GM19023 (cell line): ENCODE results near the gene SOX6.
"Not testable (repeated sequence)": the region's sequence is repeated elsewhere in the genome, so short reads cannot be mapped to it uniquely, and the experiment has no call there.

Source experiments
- ATAC-seq: cut with Tn5 transposase; IDR thresholded peaks from one replicate; pipeline ENCODE4 v1.9.1; 2021; ENCODE audit warnings: mild to moderate bottlenecking, moderate library complexity; ENCODE audit not compliant: unreplicated experiment

SOX6 gene

GRCh38 chr11:16110886-16111285 lies 245.5 kb downstream of the SOX6 start:
- no peak for ATAC-seq

- no peak for ATAC-seq
Measured at GRCh38 chr11:16099343-16099900, 256.9 kb downstream of the SOX6 start.

DNA sequence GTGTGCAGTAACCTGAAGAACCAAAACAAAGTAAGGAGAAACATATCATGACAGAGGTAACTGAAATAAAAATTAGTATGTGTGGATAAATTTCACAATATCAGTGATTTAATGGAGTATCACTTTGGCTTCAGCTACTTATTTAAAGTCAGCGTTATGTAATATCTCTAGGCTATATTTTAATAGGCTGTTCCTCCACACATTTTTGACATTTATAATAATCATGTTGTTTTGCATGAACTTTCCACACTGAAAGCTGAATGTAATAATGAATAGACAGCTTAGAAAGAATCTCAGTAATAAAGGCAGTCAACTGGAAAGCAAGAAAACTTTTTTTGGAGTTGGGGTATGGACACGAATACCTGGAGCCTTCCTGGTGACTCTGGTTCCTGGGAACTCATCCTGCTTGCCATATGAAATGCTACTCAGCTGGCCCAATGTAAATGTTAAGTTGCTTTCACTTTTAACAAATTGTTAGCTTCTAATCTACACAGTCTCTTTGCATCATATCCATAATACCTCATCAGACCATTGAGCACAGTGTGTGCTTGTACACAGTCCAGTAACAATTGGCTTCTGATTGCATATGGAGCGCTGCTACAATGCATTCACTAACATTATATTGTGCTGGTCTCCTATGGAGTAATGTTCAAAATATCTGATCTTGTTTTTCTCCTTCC lies 257.7 kb downstream of the SOX6 start:
- ATAC-seq: no peak

DNA sequence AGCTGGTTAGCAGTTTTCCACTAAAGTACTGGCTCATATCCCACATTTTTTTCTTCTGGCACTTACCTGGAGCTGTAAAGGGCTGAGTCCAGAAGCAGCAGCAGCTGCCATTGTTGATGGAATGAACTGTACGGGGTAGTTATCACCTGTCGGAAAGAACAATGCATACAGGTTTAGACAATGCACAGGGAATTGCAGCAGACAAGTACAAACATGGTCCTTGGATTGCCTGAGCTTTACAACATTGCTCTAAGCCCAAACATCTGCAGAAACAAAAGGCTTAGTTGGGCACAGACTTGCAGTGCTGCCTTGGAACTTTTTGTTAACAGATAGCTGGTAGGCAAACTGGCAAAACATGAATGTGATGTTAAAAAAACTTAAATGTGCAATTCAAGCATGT lies 258.8 kb downstream of the SOX6 start:
- ATAC-seq: no peak

- ATAC-seq: no peak
Measured at GRCh38 chr11:16096336-16096735, 260.0 kb downstream of the SOX6 start.

GRCh38 chr11:16095756-16096155 lies 260.6 kb downstream of the SOX6 start:
- no peak for ATAC-seq

GRCh38 chr11:16093889-16094653 lies 262.3 kb downstream of the SOX6 start:
- no peak for ATAC-seq

GRCh38 chr11:16091862-16092261 lies 264.5 kb downstream of the SOX6 start:
- ATAC-seq: no peak

- no peak for ATAC-seq
Measured at GRCh38 chr11:16089481-16089880, 266.9 kb downstream of the SOX6 start.

- no peak for ATAC-seq
Measured at GRCh38 chr11:16088774-16089173, 267.6 kb downstream of the SOX6 start.

DNA sequence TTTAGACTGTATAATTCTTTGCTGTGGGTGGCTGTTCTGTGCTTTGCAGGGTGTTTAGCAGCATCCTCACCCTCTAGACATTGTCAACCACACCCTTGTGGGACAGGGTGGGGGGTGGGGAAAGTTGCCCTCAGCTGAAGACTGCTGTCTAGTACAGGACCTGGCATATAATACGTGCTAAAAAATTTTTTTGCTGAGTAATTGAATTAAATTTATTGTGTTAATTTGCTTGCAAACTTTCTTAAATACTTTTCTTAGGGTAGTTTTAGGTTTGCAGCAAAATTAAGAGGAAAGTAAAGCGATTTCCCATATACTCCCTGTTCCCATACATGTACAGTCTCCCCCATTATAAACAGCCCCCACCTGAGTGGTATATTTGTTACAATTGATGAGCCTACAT lies 268.5 kb downstream of the SOX6 start:
- no peak for ATAC-seq

DNA sequence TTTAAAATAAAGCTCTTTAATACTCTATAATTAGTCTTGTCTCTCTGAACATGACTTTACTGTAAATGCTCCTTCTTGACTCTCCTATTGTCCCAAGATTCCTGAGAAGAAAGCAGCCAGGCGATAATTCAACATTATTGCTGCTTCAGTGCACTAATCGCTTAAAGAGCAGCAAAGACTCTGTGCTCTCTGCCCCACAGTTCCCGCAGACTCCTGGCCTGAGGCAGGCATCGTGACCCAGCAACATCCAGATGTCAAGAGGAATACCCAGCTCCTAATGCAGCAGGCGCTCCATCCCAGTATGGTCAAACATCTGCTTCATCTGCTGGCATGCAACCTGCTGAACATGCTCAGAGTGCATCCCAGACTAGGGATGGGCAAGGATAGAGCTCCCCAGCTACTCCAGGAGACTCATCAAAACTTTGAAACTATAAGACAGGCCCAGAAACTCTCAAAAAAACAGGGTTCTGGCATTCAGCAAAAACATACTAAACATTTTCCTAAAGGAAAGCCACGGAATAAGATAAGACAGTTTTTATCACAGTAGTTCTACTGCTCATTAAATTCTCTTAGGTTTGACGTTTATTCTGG lies 270.0 kb downstream of the SOX6 start:
- no peak for ATAC-seq

GRCh38 chr11:16082095-16083055 lies 274.0 kb downstream of the SOX6 start:
- ATAC-seq: no peak

GRCh38 chr11:16081382-16082094 lies 274.8 kb downstream of the SOX6 start:
- ATAC-seq: no peak

GRCh38 chr11:16080688-16081381 lies 275.5 kb downstream of the SOX6 start:
- no peak for ATAC-seq

- ATAC-seq: no peak
Measured at GRCh38 chr11:16078936-16079335, 277.4 kb downstream of the SOX6 start.

DNA sequence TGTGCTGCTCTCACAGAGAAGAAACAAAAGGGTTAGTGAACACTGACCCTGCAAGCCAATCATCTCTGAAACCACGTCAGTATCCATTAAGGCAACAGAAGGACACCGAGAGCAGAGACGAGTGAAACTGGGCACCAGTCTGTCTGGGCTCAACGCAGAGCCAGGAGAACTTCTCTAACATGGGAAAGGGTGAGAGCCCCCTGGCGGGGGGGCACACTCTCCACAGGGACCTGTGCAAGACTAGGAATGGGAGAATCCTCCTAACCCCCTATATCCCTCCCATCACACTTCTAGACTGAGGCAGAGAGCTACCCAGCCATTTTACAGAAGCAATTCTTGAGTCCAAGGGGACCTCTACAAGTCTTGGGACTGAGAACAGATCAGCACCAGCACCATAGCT lies 285.8 kb downstream of the SOX6 start:
- no peak for ATAC-seq

- not testable (repeated sequence) for ATAC-seq
Measured at GRCh38 chr11:16067268-16067667, 289.1 kb downstream of the SOX6 start.

- no peak for ATAC-seq
Measured at GRCh38 chr11:16059332-16059731, 297.0 kb downstream of the SOX6 start.
